ENCODE data around the gene MKRN2OS.

DNA sequence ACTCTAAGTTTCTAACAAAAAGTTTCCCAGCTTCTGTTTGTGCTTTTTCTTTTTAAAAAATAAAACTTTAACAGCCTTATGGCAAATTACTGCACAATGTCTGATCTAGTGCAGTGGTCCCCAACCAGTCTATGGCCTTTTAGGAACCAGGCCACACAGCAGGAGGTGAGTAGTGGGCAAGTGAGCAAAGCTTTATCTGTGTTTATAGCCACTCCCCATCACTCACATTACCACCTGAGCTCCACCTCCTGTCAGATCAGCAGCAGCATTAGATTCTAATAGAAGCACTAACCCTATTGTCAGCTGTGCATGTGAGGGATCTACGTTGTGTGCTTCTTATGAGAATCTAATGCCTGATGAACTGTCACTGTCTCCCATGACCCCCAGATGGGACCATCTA, 17.2 kb upstream of the MKRN2OS start:
- TF ChIP-seq POLR2AphosphoS5 (IDR thresholded peaks at IDR 0.05): no peak
- TF ChIP-seq, protein P1, sequence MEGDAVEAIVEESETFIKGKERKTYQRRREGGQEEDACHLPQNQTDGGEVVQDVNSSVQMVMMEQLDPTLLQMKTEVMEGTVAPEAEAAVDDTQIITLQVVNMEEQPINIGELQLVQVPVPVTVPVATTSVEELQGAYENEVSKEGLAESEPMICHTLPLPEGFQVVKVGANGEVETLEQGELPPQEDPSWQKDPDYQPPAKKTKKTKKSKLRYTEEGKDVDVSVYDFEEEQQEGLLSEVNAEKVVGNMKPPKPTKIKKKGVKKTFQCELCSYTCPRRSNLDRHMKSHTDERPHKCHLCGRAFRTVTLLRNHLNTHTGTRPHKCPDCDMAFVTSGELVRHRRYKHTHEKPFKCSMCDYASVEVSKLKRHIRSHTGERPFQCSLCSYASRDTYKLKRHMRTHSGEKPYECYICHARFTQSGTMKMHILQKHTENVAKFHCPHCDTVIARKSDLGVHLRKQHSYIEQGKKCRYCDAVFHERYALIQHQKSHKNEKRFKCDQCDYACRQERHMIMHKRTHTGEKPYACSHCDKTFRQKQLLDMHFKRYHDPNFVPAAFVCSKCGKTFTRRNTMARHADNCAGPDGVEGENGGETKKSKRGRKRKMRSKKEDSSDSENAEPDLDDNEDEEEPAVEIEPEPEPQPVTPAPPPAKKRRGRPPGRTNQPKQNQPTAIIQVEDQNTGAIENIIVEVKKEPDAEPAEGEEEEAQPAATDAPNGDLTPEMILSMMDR (IDR thresholded peaks at IDR 0.05): no peak

All from suprapubic skin (tissue), 3 donors.